UCSD-AML1 (cell line): Measurements from ENCODE around the gene EGF.
A peak's percentile ranks its signal among the peaks of the same experiment; 100 is the strongest.

ENCODE experiments used
- DNase-seq: peaks from one replicate; lab custom pipeline; 2025; ENCODE audit not compliant: unreplicated experiment; lab: John Stamatoyannopoulos, UW

Gene EGF

GRCh38 chr4:109990261-109991257, 77.9 kb downstream of the EGF start:
- DNase-seq, result no peak

DNA sequence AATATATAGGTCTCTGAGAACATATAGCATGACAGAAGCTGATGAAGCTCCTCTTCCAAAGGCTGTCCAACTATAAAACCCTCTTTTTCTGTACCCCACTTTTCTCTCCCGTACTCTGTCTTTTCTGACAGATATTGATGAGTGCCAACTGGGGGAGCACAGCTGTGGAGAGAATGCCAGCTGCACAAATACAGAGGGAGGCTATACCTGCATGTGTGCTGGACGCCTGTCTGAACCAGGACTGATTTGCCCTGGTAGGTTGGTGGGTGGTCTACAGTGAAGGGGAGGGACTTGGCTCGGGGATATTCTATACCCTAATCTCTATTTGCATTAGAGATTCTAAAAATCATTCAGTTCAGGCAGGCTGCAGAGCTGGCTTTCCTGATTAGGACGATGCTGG, 80.4 kb downstream of the EGF start:
- no peak for DNase-seq

DNA sequence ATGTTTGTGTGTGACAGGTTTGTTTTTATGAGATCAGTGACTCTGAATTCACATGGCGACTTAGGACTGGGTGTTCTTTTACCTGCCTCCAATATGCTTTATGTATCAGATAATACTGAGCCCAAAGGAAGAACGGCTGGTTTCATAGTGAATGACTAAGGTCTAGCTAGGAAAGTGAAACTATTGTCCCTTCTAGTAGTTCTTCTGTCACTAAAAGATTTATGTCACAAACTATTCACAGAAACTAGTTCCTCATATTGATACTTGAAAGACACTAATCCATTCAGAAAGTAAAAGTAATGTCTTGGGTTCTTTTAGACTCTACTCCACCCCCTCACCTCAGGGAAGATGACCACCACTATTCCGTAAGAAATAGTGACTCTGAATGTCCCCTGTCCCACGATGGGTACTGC, 81.7 kb downstream of the EGF start:
- no peak for DNase-seq

DNA sequence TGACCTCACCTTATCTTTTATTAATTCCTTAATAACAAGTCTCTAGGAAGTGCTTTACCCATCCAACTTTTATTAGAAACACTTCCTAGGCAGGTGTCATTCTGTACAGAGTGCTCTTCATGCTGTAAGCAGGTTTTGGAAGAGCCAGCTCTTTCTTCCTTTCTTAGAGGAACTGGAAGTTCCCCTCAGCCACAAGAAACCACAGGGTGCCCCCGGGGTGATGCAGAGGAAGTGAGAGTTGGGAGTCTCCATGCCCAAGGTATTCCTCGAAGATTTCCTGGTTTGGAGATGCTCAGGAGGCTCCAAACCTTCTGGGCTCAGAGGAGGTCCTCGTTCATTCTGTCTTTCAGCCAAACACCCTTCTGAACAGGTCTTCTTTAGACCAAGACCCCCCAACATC, 83.8 kb downstream of the EGF start:
- DNase-seq, result peak; percentile 18

DNA sequence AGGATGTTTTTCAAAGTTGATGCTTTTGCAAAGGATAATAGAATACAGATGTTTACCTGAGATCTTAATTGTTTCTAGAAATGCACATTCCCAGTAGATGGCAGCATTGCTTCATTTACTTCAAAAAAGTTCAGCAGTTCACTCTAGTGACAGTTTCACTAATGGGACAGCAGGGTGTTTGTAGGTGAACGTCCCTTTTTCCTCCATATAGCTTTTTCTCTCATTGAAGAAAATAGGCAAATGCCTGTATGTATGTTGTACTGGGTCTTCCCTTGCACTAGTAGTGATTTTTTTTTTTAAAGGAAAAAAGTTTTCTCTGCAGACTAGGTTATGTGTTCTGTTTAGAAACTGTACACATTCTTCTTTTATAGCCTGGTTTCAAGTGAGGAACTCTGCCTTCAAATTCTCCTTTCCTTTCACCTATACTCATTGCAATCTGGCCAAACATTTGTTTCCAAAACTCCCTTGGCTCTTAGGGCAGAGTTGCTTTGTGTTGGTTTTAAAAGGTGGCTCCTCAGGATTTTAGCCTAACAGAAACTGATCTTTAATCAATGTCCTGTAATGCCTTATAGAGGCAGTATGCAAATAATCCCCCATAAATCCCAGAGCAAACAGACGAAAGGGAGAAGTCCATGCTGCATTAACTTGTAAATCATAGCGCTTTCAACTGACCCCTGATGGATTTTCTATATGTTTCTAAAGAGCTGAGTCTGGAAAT, 86.3 kb downstream of the EGF start:
- no peak for DNase-seq

GRCh38 chr4:109999585-109999912, 86.9 kb downstream of the EGF start:
- no peak for DNase-seq

- DNase-seq, result no peak
Observed at GRCh38 chr4:110002326-110002725, 89.6 kb downstream of the EGF start.

DNA sequence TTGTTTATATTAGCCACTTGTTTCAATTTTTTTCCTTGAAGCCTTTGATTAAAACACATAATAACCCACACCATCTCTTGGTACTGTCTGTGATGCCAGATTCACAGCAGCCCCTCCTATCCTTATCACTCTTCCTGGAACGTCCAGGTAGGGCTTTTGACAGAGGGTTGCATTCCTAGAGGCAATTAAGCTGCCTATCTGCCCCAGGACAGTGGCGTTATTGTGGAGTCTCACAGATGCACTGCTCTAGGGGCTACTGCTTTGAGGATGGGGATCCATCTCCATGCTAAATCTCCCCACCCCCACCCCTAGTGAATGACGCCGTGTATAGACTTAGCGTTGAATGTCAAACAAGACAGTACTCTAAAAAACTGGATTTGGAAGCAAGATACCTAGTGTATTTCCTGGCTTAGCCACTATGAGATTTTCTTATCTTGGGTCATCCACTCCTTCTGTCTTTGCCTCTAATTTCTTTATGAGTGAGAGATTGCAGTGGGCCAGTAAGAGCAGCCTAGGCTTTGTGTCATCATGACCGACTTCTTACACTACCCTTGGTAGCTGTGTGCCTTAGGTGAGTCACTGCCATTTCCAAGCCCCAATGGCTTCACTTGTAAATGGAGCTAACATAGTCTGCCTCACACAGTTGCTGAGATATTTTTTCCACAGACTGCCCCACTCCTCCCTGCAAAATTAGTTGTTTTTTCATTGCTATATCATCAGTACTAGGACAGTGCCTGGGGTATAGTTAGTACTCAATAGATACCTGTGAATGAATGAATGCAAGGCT, 90.9 kb downstream of the EGF start:
- no peak for DNase-seq

- no peak for DNase-seq
Observed at GRCh38 chr4:110004556-110004955, 91.9 kb downstream of the EGF start.

- no peak for DNase-seq
Observed at GRCh38 chr4:110005461-110006056, 92.9 kb downstream of the EGF start.

GRCh38 chr4:110007217-110007616, 94.5 kb downstream of the EGF start:
- DNase-seq, result no peak

DNA sequence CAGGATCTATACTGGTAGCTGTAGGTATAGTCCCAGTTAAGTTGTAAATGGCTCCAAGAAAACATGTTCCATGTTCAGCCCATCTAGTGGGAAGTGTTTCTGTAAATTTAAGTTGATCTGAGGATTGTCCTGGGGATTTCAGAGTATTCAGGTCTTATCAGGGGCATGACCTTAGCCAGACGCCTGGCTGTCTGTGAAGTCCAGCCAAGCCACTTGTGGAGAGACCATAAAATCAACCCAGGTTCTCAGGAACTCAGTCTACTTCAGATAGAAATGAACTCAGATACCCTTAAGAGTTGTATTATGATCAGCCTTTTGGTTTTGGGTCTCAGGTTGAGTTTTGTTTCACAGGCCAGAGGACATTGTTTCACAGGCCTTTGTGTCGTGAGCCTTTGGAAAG, 95.9 kb downstream of the EGF start:
- no peak for DNase-seq

DNA sequence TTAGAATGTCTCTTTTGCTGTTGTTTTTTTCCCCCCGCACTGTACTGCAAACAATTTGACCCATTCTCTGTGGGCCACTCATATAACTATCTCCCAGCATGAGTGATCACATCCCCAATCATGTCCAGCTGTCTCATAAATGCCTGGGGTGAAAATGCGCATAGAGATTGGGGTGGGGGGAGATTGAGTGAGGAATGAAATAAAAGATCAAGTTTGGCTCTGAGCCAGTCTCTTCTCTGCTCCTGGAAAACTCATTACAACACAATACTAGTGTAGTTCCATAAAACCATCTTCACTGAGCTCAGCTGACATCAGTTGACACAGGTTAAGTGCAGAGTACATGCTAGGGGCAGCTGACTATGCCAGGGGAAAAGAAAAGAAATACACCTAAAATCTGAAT, 96.9 kb downstream of the EGF start:
- no peak for DNase-seq

- no peak for DNase-seq
Observed at GRCh38 chr4:110010797-110011196, 98.1 kb downstream of the EGF start.

DNA sequence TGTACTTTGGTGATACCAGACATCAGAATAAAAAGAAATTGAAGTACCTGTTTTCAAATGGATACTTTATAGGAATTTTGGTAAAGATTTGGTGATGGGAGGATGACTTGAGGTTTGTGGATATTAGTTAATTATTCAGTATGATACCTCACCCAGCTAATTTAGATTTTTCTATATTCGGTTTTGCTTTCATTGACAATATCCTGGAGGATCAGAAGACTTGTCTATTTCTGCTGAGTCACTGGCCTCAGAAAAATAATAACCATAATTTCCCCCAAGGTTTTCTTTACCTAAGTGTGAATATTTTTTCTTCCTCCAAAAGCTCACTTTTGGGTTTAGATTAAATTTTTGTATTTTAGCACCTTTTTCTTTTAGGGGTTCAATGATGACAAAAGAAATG, 100.2 kb downstream of the EGF start:
- no peak for DNase-seq

DNA sequence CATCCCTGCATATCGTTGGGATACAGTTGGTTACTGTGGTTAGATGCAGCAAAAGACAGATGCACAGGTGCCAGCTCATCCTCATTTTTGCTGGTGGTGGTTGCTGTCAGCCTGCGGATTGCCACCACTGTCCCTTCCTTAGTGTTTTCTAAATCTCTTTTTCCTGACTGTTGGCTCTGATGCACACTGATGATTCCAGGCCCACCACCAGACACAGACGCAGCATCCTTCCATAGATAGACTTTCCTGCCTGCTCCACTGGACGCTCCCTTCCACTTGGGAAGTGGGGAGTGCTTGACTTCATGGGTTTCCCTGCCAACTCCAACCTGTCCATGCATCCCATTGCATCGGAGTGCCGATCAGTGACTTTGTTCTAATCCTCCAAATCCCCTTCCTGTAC, 101.5 kb downstream of the EGF start:
- DNase-seq, result no peak

DNA sequence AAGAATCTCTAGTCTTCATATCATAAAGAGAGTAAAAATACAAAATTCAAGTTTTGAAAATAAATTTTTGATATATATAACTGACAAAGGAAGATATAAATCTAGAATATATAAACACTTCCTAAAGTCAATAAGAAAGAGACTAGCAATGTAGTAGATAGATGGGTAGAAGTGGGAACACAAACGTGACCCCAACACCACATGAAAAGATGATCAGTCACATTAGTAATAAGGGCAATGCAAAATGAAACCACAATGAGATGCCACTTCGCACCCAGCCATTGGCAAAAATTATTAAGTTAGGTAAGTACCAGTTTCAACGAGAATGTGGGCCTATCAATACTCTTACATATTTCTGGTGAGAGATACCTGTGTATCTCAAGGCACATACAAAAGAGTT, 106.5 kb downstream of the EGF start:
- no peak for DNase-seq

- DNase-seq, result no peak
Observed at GRCh38 chr4:110020139-110020538, 107.5 kb downstream of the EGF start.

DNA sequence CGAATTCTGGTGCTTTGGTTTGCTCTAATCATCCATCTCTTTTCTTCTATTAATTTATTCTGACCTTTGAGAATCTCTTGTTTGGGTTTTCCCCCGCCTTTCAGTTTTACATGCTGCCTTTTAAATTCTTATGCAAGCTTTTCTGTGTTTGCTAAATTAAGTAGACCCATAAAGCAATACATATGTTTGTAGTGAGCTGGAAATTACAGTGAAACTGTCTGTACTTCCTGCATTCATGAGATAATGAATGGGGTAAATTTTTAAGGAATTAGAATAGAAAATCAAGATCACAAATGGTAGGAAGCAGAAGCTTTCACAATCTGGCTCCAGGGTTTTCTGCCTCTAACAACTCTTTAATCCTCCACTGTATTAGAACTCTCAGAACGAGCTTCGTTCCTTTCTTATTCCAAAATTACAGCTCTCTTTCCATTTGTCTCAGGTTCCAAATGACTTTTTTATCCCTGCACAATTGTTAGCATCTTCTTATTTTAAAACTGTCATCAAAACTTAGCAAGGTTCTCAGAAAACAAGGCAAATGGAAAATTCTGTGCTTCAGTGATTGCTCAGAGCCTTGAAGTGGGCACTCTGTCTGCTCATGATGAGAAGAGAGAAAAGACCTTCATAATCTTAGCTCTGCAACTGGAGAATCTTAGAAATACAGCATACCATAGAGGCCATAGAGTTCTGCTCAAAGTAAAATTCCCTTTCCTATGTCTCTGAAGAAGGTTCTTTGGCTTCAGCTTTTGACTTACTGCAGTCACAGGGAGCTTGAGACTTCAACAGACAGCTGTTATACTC, 108.2 kb downstream of the EGF start:
- no peak for DNase-seq

- DNase-seq, result no peak
Observed at GRCh38 chr4:110022457-110022856, 109.8 kb downstream of the EGF start.
